Measurements from ENCODE around the gene NUP42.

The NUP42 gene

DNA sequence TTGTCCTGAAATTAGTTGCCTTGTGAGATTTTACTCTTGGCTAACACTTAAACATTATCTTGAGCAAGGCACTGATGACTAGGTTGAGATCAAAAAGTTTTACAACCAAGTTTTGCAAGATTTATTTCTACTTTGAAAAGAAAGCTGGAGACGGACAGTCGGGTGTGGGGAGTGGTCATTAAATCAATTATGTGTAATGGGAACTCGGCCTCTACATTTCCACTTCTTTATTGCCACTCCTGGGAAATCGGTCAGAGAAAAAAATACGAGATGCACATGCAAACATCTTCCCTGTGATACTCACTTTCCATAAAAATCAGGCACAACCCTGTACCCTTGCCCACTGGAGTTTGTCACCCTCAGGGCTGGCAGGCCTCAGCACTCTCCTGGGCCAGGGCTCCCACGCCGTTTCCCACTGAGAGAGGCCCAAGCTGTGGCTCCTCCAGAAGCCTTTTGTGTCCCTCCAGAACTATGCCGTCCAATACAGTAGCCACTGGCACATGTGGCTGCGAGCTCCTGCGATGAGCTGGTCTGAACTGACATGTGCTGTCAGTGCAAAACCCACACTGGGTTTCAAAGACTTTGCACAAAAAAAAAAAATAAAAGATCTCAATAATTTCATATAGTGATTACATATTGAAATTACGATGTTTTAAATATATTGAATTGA, 57.3 kb downstream of the NUP42 start:
- DNase-seq: no peak
- no peak for TF ChIP-seq CTCF (IDR thresholded peaks at IDR 0.05; ENCODE audit: low read depth, low read length)
- Histone ChIP-seq H3K27ac (no peak overlapping the region), H3K27me3 (ENCODE audit: insufficient read depth, low read depth, severe bottlenecking) (no peaks in the 10 kb centered on the region), H3K9me3 (ENCODE audit: severe bottlenecking) (no peaks in the 10 kb centered on the region), H3K4me3 (ENCODE audit: low read depth, low read length) (no peak overlapping the region), H3K36me3 (no peaks in the 10 kb centered on the region)

GRCh38 chr7:23239698-23240097, 57.9 kb downstream of the NUP42 start:
- no peak for DNase-seq
- H3K4me3 ChIP-seq (ENCODE audit: low read depth, low read length): no peak overlapping the region
- no peak for TF ChIP-seq CTCF (IDR thresholded peaks at IDR 0.05; ENCODE audit: low read depth, low read length)
- no peak overlapping the region for H3K27ac ChIP-seq
- no peaks in the 10 kb centered on the region for H3K9me3 ChIP-seq (ENCODE audit: severe bottlenecking)
- H3K36me3 ChIP-seq: no peaks in the 10 kb centered on the region
- H3K27me3 ChIP-seq (ENCODE audit: insufficient read depth, low read depth, severe bottlenecking): no peaks in the 10 kb centered on the region

DNA sequence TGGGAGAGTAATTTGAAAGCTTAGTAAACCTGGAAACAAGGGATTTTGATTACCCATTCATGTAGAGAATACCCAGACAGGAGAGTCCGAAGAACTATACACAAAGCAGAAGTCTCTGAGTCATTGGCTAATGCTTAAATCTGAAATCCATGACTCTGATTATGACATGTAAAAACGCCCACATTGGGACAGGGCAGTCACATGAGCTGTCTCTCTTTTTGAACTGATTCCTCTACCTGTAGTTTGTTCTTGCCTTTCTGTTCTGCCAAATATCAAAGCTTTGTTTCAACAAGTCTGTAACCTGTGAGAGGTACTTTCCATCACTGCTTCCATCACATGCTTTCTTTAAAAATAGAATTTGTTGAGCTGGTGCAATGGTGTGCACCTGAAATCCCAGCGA, 60.5 kb downstream of the NUP42 start:
- Histone ChIP-seq H3K27me3 (ENCODE audit: insufficient read depth, low read depth, severe bottlenecking) (no peaks in the 10 kb centered on the region), H3K27ac (no peak overlapping the region), H3K36me3 (no peaks in the 10 kb centered on the region), H3K9me3 (ENCODE audit: severe bottlenecking) (no peaks in the 10 kb centered on the region), H3K4me3 (ENCODE audit: low read depth, low read length) (no peak overlapping the region)
- DNase-seq: no peak
- TF ChIP-seq CTCF (IDR thresholded peaks at IDR 0.05; ENCODE audit: low read depth, low read length): no peak

DNA sequence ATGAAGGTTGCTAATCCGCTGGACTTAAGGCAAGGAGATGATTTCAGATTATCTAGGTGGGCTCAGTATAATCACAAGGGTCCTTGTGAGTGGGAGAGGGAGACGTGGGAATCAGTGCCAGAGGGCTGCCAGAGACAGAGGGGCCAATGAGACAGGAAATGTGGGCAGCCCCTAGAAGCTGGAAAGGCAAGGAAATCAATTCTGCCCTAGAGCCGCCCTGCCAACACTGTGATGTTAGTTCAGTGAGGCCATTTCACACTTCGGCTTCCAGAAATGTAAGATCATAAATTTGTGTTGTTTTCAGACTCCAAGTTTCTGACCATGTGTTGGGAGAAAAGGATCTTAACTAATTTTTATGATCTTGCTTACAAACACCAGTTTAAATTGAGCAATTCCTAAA, 61.1 kb downstream of the NUP42 start:
- H3K27me3 ChIP-seq (ENCODE audit: insufficient read depth, low read depth, severe bottlenecking): no peaks in the 10 kb centered on the region
- no peak overlapping the region for H3K27ac ChIP-seq
- no peaks in the 10 kb centered on the region for H3K9me3 ChIP-seq (ENCODE audit: severe bottlenecking)
- H3K36me3 ChIP-seq: no peaks in the 10 kb centered on the region
- DNase-seq: no peak
- no peak overlapping the region for H3K4me3 ChIP-seq (ENCODE audit: low read depth, low read length)
- TF ChIP-seq CTCF (IDR thresholded peaks at IDR 0.05; ENCODE audit: low read depth, low read length): no peak

- DNase-seq: no peak
- Histone ChIP-seq H3K4me3 (ENCODE audit: low read depth, low read length) (no peak within 1 kb of the TSS), H3K27me3 (ENCODE audit: insufficient read depth, low read depth, severe bottlenecking) (no peaks in the 10 kb centered on the region), H3K9me3 (ENCODE audit: severe bottlenecking) (no peaks in the 10 kb centered on the region), H3K27ac (no peak within 1 kb of the TSS), H3K36me3 (no peaks in the 10 kb centered on the region)
- no peak for TF ChIP-seq CTCF (IDR thresholded peaks at IDR 0.05; ENCODE audit: low read depth, low read length)
Measured at GRCh38 chr7:23246555-23246954, 64.7 kb downstream of the NUP42 start, which contains the start of gene GPNMB. Gene GPNMB (plus strand): TSS chr7:23246775. CDS start chr7:23246858, 83 bp downstream.

DNA sequence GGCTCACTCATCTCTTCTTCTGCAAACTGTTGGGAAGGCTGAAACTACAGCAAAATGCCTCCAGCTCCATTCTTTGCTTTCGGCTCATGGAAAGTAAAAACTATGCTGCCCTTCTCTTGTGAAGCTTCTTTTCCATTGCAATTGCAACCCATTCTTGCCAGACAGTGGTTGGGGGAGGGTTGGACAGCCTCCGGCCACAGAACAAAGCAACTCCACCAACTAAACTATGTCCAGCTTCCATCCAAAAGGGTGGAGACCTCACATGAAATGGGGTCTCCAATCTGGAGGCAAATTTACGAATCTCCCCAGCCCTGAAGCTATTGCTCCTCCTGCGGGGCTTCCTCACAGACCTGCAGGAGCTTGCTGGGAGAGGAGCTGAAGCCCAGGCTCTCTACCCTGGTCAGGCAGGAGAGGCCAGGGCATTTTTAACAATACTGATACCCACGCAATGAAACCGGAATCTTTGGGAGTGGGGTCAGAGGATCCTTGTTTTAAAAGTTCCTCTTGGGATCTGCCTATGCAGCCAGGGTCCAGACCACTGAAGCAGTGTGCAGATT, 65.3 kb downstream of the NUP42 start:
- no peak for DNase-seq
- no peak overlapping the region for H3K27ac ChIP-seq

More for the DNA sequence above, 65.3 kb downstream of the NUP42 start:
- TF ChIP-seq CTCF (IDR thresholded peaks at IDR 0.05; ENCODE audit: low read depth, low read length): no peak
- Histone ChIP-seq H3K9me3 (ENCODE audit: severe bottlenecking) (no peaks in the 10 kb centered on the region), H3K4me3 (ENCODE audit: low read depth, low read length) (no peak overlapping the region), H3K36me3 (no peaks in the 10 kb centered on the region), H3K27me3 (ENCODE audit: insufficient read depth, low read depth, severe bottlenecking) (no peaks in the 10 kb centered on the region)
